ENCODE data around the gene CLMN. TPM values are rescaled to one million over a fixed set of nuclear protein-coding genes. Genes with fewer than 3 reads are reported as not detected.

The CLMN gene
- polyA plus RNA-seq, 3 donors = 22.0 to 33.7 (median 23.2) TPM

- Histone ChIP-seq H3K27me3 (ENCODE audit: control insufficient read depth in 2 of 2, insufficient read depth in 2 of 2, low read length in 2 of 2) (peaks cover 0 to 5% of the 10 kb centered on the region in 2 donors), H3K4me3 (replicated peaks in 1 of 3; ENCODE audit: low read depth in 2 of 3, low read length in 3 of 3) (no peak overlapping the region), H3K4me1 (ENCODE audit: control insufficient read depth in 1 of 2, insufficient read depth in 2 of 2, low read length in 2 of 2) (peaks cover 13% of the 10 kb centered on the region in 2 donors), H3K79me2 (ENCODE audit: insufficient read depth, low read length) (no peaks in the 10 kb centered on the region), H3K36me3 (replicated peaks in 1 of 2; ENCODE audit: control insufficient read depth in 1 of 2, insufficient read depth in 2 of 2, low read length in 2 of 2) (no peaks in the 10 kb centered on the region), H4K20me1 (ENCODE audit: insufficient read depth, low read length) (peaks cover 88% of the 10 kb centered on the region), H3K9me3 (replicated peaks in 1 of 2; ENCODE audit: control insufficient read depth in 1 of 2, insufficient read depth in 1 of 2, low read length in 2 of 2) (no peaks in the 10 kb centered on the region), H3K9ac (ENCODE audit: insufficient read depth, low read length, poor library complexity, severe bottlenecking) (no peak overlapping the region), H2AFZ (ENCODE audit: insufficient read depth, low read depth, low read length, poor library complexity, severe bottlenecking) (no peak overlapping the region), H3K27ac (ENCODE audit: low read depth in 1 of 2, low read length in 2 of 2) (no peak overlapping the region), H3K4me2 (replicated peaks; ENCODE audit: extremely low read depth, low read length, poor library complexity, severe bottlenecking) (no peak overlapping the region)
- Mint-ChIP-seq H3K4me3 (no peak overlapping the region), H3K4me1 (peaks cover 18% of the 10 kb centered on the region), H3K36me3 (peaks cover 18 to 19% of the 10 kb centered on the region in 2 donors), H3K27me3 (ENCODE audit: low read depth in 3 of 3) (peaks cover 2 to 6% (median 3%) of the 10 kb centered on the region in 3 donors), H3K27ac (no peak overlapping the region), H3K9me3 (peaks cover 0 to 6% (median 3%) of the 10 kb centered on the region in 7 donors)
- DNase-seq = no peak
- TF ChIP-seq CTCF (IDR thresholded peaks at IDR 0.05) = no peak
- WGBS (ENCODE audit: insufficient coverage) = 99% methylated on average over 6 of the region's 6 CpGs
- intact Hi-C loops (cut with micrococcal nuclease) = no loop called here
Observed at GRCh38 chr14:95287176-95287754, 32.4 kb downstream of the CLMN start.

- no peak for DNase-seq
- H3K4me2 ChIP-seq (replicated peaks; ENCODE audit: extremely low read depth, low read length, poor library complexity, severe bottlenecking) = no peak overlapping the region
- H3K9me3 ChIP-seq (replicated peaks in 1 of 2; ENCODE audit: control insufficient read depth in 1 of 2, insufficient read depth in 1 of 2, low read length in 2 of 2) = no peaks in the 10 kb centered on the region
- H3K27ac ChIP-seq (ENCODE audit: low read depth in 1 of 2, low read length in 2 of 2) = no peak overlapping the region
- H3K79me2 ChIP-seq (ENCODE audit: insufficient read depth, low read length) = no peaks in the 10 kb centered on the region
- Mint-ChIP-seq H3K9me3 (peaks cover 0 to 6% (median 3%) of the 10 kb centered on the region in 7 donors), H3K27me3 (ENCODE audit: low read depth in 3 of 3) (peaks cover 2 to 6% (median 3%) of the 10 kb centered on the region in 3 donors), H3K27ac (no peak overlapping the region), H3K4me1 (peaks cover 13% of the 10 kb centered on the region), H3K4me3 (no peak overlapping the region), H3K36me3 (peaks cover 18 to 19% of the 10 kb centered on the region in 2 donors)
- TF ChIP-seq CTCF (IDR thresholded peaks at IDR 0.05) = no peak
- WGBS (ENCODE audit: insufficient coverage) = 100% methylated on average over 4 of the region's 5 CpGs
- H3K9ac ChIP-seq (ENCODE audit: insufficient read depth, low read length, poor library complexity, severe bottlenecking) = no peak overlapping the region
- H3K4me3 ChIP-seq (replicated peaks in 1 of 3; ENCODE audit: low read depth in 2 of 3, low read length in 3 of 3) = no peak overlapping the region
- intact Hi-C loops (cut with micrococcal nuclease) = no loop called here
- H3K4me1 ChIP-seq (ENCODE audit: control insufficient read depth in 1 of 2, insufficient read depth in 2 of 2, low read length in 2 of 2) = peaks cover 9% of the 10 kb centered on the region in 2 donors
- H3K27me3 ChIP-seq (ENCODE audit: control insufficient read depth in 2 of 2, insufficient read depth in 2 of 2, low read length in 2 of 2) = peaks cover 0 to 5% of the 10 kb centered on the region in 2 donors
- peaks cover 89% of the 10 kb centered on the region for H4K20me1 ChIP-seq (ENCODE audit: insufficient read depth, low read length)
- H2AFZ ChIP-seq (ENCODE audit: insufficient read depth, low read depth, low read length, poor library complexity, severe bottlenecking) = no peak overlapping the region
- H3K36me3 ChIP-seq (replicated peaks in 1 of 2; ENCODE audit: control insufficient read depth in 1 of 2, insufficient read depth in 2 of 2, low read length in 2 of 2) = no peaks in the 10 kb centered on the region
Observed at GRCh38 chr14:95286645-95287044, 33.1 kb downstream of the CLMN start.
